ENCODE results near the gene MAPK8. TPM values are rescaled to one million over a fixed set of nuclear protein-coding genes. Genes with fewer than 3 reads are reported as not detected.

Gene MAPK8
- total and polyA plus RNA-seq, 3 donors from 2014 or later = 91.8 to 114 (median 98.8) TPM

DNA sequence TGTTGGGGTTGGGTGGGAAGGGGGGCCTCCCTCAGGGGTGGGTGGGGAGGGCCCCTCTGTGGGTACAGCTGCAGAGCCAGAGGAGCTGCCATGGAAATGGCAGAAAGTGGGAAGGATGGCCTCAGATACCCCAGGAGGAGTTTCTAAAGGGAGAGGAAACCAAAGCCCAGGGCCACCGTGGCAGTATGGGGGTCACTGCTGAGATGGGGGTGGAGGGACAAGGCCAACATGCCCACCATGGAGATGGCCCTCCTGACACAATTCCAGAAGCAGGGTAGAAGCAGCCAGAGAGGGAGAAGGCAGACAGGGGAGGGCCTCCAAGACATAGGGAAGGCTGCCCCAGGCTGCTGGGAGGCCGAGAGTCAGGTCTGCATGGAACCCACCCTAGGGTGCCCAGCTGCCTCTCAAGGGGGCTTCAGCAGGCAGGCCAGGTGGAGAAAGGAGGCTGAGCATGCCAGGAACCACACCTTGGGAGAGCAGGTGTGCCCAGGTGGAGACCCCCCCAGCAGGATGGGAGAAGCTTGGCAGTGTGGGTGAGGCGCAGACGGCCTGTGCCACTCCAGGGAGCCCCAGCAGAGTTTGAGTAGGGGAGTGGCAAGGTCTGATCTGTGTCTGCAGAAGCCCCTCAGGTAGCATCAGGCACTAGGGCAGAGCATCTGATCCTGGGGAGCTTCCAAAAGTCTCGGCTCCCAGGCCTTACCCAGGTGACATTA is 151.6 kb downstream of the MAPK8 start:
- Histone ChIP-seq H3K27ac (no peak overlapping the region), H3K4me3 (no peak overlapping the region), H3K4me1 (peaks cover 20% of the 10 kb centered on the region), H3K36me3 (ENCODE audit: low read depth, missing control alignments) (no peaks in the 10 kb centered on the region), H3K27me3 (no peaks in the 10 kb centered on the region), H3K9me3 (no peaks in the 10 kb centered on the region)
- no peak for DNase-seq
- WGBS, 2 donors = 46 to 75% methylated on average over 2 to 5 of the region's 5 CpGs
- no peak for TF ChIP-seq POLR2A (IDR thresholded peaks at IDR 0.05)
- no peak for TF ChIP-seq CTCF (IDR thresholded peaks at IDR 0.05)
- intact Hi-C loops (cut with DNase I; ENCODE audit: low total_unique reads) = no loop called here

- no peak for DNase-seq
- Histone ChIP-seq H3K4me3 (no peak overlapping the region), H3K4me1 (peaks cover 19% of the 10 kb centered on the region), H3K27me3 (no peaks in the 10 kb centered on the region), H3K9me3 (no peaks in the 10 kb centered on the region), H3K36me3 (ENCODE audit: low read depth, missing control alignments) (no peaks in the 10 kb centered on the region), H3K27ac (no peak overlapping the region)
- 78 to 83% methylated on average over 1 to 6 of the region's 6 CpGs for WGBS, 2 donors
- TF ChIP-seq POLR2A (IDR thresholded peaks at IDR 0.05) = no peak
- TF ChIP-seq CTCF (IDR thresholded peaks at IDR 0.05) = no peak
- intact Hi-C loops (cut with DNase I; ENCODE audit: low total_unique reads) = no loop called here
Measured at GRCh38 chr10:48458662-48459048, 152.2 kb downstream of the MAPK8 start.

DNA sequence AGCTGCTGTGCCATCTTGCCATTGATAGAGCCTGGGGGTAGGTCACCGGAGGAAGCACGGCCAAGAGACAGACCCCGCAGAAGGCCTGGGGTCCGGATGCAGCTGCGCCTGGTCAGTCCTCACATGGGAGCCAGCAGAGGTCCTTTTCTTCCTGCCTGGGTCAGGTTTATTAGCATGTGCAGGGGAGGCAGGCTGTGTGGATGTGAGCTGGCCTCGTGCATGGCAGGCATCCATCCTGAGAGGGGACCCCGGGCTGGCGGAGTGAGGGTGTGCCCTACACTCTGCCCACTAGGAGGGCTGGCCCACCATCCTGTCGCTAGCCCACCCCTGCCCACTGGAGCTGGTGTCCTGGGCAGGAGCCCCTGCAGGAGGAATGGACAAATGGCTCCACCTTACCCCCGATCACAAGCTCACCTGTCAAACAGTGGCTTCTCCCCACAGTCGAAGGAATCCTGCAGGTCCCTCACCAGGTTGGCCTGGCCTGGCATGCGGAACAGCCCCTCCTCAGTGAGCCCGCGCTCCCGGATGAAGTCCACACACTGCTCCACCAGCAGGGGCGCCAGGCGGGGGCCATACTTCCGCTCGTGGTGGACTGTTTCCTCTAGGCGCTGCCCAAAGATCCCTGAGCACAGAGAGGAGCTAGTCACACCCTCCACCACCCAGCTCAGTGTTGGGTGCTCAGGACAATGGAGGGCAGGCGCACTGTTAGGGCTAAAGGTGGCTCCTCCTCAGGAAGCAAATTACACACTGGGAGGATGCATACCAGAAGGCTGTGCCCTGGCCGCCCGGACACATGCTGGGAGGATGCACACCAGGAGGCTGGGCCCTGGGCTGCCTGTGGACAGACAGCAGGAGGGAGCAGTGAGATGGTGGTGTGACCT is 153.0 kb downstream of the MAPK8 start:
- Histone ChIP-seq H3K9me3 (no peaks in the 10 kb centered on the region), H3K36me3 (ENCODE audit: low read depth, missing control alignments) (no peaks in the 10 kb centered on the region), H3K4me3 (no peak overlapping the region), H3K4me1 (peaks cover 18% of the 10 kb centered on the region), H3K27ac (no peak overlapping the region), H3K27me3 (no peaks in the 10 kb centered on the region)
- intact Hi-C loops (cut with DNase I; ENCODE audit: low total_unique reads) = no loop called here
- 88 to 95% methylated on average over 6 to 22 of the region's 23 CpGs for WGBS, 2 donors
- TF ChIP-seq CTCF (IDR thresholded peaks at IDR 0.05) = no peak
- TF ChIP-seq POLR2A (IDR thresholded peaks at IDR 0.05) = no peak
- DNase-seq = no peak

- no peak for DNase-seq
- whole genome bisulfite sequencing, 2 donors = 83 to 95% methylated on average over 2 of the region's 2 CpGs
- intact Hi-C loops (cut with DNase I; ENCODE audit: low total_unique reads) = no loop called here
- Histone ChIP-seq H3K4me3 (no peak overlapping the region), H3K27ac (no peak overlapping the region), H3K4me1 (peaks cover 20% of the 10 kb centered on the region), H3K36me3 (ENCODE audit: low read depth, missing control alignments) (no peaks in the 10 kb centered on the region), H3K9me3 (no peaks in the 10 kb centered on the region), H3K27me3 (no peaks in the 10 kb centered on the region)
- no peak for TF ChIP-seq CTCF (IDR thresholded peaks at IDR 0.05)
- no peak for TF ChIP-seq POLR2A (IDR thresholded peaks at IDR 0.05)
Measured at GRCh38 chr10:48460182-48460581, 153.7 kb downstream of the MAPK8 start.
